ENCODE results near the gene PWWP2A.

Gene PWWP2A

GRCh38 chr5:160119142-160119904, at the start of gene PWWP2A:
Gene PWWP2A, minus strand, starts transcription at chr5:160119450. Its CDS starts 62 bp downstream, at chr5:160119388.
- TF ChIP-seq CTCF (conservative IDR thresholded peaks at IDR 0.05) (no peak; the same call in 1 of the 2 replicates), ZFX (IDR thresholded peaks at IDR 0.05) (peak; percentile 56)

GRCh38 chr5:160167624-160168165, 48.4 kb upstream of the PWWP2A start:
- no peak overlapping the region for H3K27ac ChIP-seq
- no peak for TF ChIP-seq ZFX (IDR thresholded peaks at IDR 0.05)
- no peak for TF ChIP-seq CTCF (conservative IDR thresholded peaks at IDR 0.05)

More at GRCh38 chr5:160119142-160119904, at the start of gene PWWP2A:
- H3K27ac ChIP-seq: peak within 1 kb of the TSS; percentile 97

- TF ChIP-seq CTCF (conservative IDR thresholded peaks at IDR 0.05) (no peak), ZFX (IDR thresholded peaks at IDR 0.05) (no peak)
- H3K27ac ChIP-seq: no peak overlapping the region
Measured at GRCh38 chr5:160166973-160167623, 47.8 kb upstream of the PWWP2A start.

GRCh38 chr5:160166069-160166972, 47.1 kb upstream of the PWWP2A start:
- TF ChIP-seq CTCF (conservative IDR thresholded peaks at IDR 0.05) (no peak), ZFX (IDR thresholded peaks at IDR 0.05) (no peak)
- no peak overlapping the region for H3K27ac ChIP-seq

GRCh38 chr5:160165137-160166068, 46.2 kb upstream of the PWWP2A start:
- TF ChIP-seq CTCF (conservative IDR thresholded peaks at IDR 0.05) (no peak), ZFX (IDR thresholded peaks at IDR 0.05) (no peak)
- no peak overlapping the region for H3K27ac ChIP-seq

GRCh38 chr5:160162910-160163309, 43.7 kb upstream of the PWWP2A start:
- TF ChIP-seq CTCF (conservative IDR thresholded peaks at IDR 0.05): no peak
- TF ChIP-seq ZFX (IDR thresholded peaks at IDR 0.05): no peak

More at GRCh38 chr5:160162910-160163309, 43.7 kb upstream of the PWWP2A start:
- H3K27ac ChIP-seq: no peak overlapping the region
